Left lung (tissue), 10 donors: ENCODE results near the gene RAVER2. TPM values are rescaled to one million over a fixed set of nuclear protein-coding genes. Genes with fewer than 3 reads are reported as not detected.

Experiments
- ATAC-seq: fragments of 200-7000 bp; cut with Tn5 transposase; one replicate; pipeline ENCODE4 v1.9.1; 2020; ENCODE audit warnings: moderate library complexity
- DNase-seq, 4 donors: peaks; one replicate each; pipeline ENCODE4 v3.0.0-alpha.2; 2013 to 2020
- H3K27ac ChIP-seq, 2 donors: fragments of 200-600 bp; sonication (generic) in 1 of 2; one replicate each; pipeline versions ENCODE4 v1.5.0 to v1.8.0; 2020 to 2021
- H3K27me3 ChIP-seq, 2 donors: fragments of 200-600 bp; sonication (generic) in 1 of 2; one replicate each; pipeline versions ENCODE4 v1.5.0 to v1.8.0; 2020 to 2021
- H3K36me3 ChIP-seq, 2 donors: fragments of 200-600 bp; sonication (generic) in 1 of 2; one replicate each; pipeline versions ENCODE4 v1.5.0 to v1.8.0; 2020 to 2021
- H3K4me1 ChIP-seq, 2 donors: fragments of 200-600 bp; one replicate each; pipeline ENCODE4 v1.8.0; 2021
- H3K4me3 ChIP-seq, 2 donors: fragments of 200-600 bp; sonication (generic) in 1 of 2; one replicate each; pipeline versions ENCODE4 v1.5.0 to v1.8.0; 2020 to 2021; ENCODE audit warnings: mild to moderate bottlenecking in 1 of 2
- H3K9me3 ChIP-seq, 2 donors: fragments of 200-600 bp; sonication (generic) in 1 of 2; one replicate each; pipeline versions ENCODE4 v1.5.0 to v1.8.0; 2020 to 2021
- intact Hi-C, 2 donors: fragments of 100-400 bp; cut with DNase I; formaldehyde crosslinking; loops; one replicate each; pipeline versions ENCODE4 v1.11.2 to v1.14.2; 2022
- polyA plus RNA-seq, 6 donors: library from polyadenylated mRNA; unstranded; fragments of 120-200 nt; gene quantifications; one replicate each; pipeline ENCODE4 v1.2.1, GENCODE V29; 2013; ENCODE audit not compliant: insufficient read length in 6 of 6
- total RNA-seq, 2 donors: library from RNA; stranded (reverse); fragmentation: NEBNext Ultra II Directional; extraction: Animal tissue kit (Norgen Biotek cat#: 25700); gene quantifications; one replicate each; pipeline ENCODE4 v1.2.1, GENCODE V29; 2021
- TF ChIP-seq, protein P1 (sequence below), 2 donors: fragments of 200-600 bp; sonication (generic) in 1 of 2; IDR thresholded peaks; one replicate each; pipeline versions ENCODE4 v1.5.0 to v1.8.0; 2021; ENCODE audit warnings: antibody characterized with exemption in 2 of 2
- donor health status: DM: no; HTN: yes; CAD: no.
- donor health status: DM: no; HTN: no; CAD: no.

The RAVER2 gene
- total and polyA plus RNA-seq, 8 donors = 13.3 to 37.8 (median 32.7) TPM

DNA sequence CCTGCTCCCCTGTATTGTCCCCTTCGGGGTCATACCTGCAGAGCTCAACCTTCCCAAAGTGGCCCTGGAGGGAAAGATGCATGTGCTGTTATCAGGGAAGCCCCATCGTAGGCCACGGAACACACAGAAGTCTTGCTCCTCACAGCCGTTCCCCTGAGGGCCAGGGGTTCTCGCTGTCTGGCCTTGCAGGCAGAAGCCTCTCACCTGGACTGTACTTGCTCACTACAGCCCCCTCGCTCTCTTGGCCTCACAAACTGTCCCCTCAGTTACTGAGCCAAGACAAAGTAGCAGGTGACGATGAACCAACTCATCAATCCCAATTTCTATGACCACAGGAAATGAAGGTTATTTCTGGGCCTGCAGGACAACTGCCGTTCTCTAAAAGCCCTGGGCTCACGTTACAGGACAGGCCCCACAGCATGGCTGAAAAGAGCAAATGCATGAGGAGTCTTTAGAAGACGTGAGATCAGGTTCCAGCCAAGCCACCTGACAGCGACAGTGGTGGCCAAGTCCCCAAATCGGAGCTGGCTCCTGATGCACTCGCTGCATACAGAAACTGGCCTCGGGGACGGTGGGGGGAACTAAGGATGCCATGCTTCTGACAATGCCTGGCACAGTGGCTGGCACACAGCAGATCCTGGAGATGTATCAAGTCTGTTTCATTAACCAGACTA is 95.0 kb downstream of the RAVER2 start:
- no peaks in the 10 kb centered on the region for H3K9me3 ChIP-seq
- H3K4me3 ChIP-seq = no peak overlapping the region
- ATAC-seq (no peak), DNase-seq (no peak)
- H3K36me3 ChIP-seq = peaks cover 0 to 94% of the 10 kb centered on the region in 2 donors
- no peak overlapping the region for H3K27ac ChIP-seq
- no peaks in the 10 kb centered on the region for H3K27me3 ChIP-seq
- no peaks in the 10 kb centered on the region for H3K4me1 ChIP-seq
- TF ChIP-seq, protein P1, sequence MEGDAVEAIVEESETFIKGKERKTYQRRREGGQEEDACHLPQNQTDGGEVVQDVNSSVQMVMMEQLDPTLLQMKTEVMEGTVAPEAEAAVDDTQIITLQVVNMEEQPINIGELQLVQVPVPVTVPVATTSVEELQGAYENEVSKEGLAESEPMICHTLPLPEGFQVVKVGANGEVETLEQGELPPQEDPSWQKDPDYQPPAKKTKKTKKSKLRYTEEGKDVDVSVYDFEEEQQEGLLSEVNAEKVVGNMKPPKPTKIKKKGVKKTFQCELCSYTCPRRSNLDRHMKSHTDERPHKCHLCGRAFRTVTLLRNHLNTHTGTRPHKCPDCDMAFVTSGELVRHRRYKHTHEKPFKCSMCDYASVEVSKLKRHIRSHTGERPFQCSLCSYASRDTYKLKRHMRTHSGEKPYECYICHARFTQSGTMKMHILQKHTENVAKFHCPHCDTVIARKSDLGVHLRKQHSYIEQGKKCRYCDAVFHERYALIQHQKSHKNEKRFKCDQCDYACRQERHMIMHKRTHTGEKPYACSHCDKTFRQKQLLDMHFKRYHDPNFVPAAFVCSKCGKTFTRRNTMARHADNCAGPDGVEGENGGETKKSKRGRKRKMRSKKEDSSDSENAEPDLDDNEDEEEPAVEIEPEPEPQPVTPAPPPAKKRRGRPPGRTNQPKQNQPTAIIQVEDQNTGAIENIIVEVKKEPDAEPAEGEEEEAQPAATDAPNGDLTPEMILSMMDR (IDR thresholded peaks at IDR 0.05) = no peak
- intact Hi-C loops = no loop called here

DNA sequence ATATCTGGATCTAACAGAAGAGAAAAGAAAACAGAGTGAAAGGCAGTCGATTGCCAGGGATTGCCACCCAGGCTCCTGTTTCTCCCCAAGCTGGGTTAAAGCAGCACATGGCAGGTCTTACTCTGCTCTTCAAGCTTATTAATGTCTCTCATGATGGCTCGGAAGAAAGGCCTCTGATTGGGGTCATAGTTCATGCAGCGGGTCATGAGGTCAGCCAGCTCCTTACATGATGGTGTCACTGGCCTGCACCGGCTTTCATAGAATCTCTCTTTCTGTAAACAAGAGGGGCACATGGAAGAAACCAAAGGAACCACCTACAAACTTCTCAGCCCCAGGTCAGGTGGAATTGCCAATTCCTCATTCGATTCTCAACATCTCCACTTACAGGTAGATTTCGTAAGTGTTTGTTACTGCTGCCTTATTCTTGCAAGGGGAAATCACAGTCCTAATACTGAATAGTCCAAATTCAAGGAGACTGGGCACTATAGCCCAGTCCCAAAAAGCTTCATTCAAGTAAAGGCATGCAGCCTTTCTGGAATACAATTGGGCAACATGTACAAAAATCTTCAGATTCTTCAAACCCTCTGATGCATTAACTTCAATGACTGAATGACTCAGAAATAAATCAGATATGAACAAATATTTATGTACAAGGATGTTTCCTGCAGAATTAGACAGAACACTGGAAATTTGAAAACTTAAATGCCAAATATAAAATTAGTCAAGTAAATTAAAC is 96.6 kb downstream of the RAVER2 start:
- no peak overlapping the region for H3K4me3 ChIP-seq

DNA sequence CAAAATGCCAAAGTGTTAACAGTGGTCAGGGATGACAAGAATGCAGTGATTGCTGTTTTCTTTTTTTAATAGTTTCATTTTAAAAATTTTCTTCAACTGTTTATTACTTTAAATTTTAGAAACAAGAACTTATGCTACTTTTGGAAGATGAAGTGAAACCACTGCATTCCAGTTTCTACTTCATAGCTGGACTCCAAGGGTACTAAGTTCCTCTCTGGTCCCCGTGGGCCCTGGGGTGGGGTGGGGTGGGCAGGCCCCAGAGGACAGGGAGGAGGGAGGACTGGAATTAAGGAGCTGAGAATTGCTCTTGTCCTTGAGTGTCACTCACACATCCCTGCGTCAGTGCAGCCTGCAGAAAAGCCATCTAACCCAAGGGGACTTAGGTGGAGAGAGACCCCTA is 97.3 kb downstream of the RAVER2 start:
- Histone ChIP-seq H3K4me3 (no peak overlapping the region), H3K27ac (no peak overlapping the region), H3K27me3 (no peaks in the 10 kb centered on the region), H3K36me3 (peaks cover 0 to 94% of the 10 kb centered on the region in 2 donors), H3K9me3 (no peaks in the 10 kb centered on the region), H3K4me1 (no peaks in the 10 kb centered on the region)
- intact Hi-C loops = no loop called here
- no peak for ATAC-seq
- no peak for DNase-seq
- TF ChIP-seq, protein P1 (IDR thresholded peaks at IDR 0.05) = no peak

More for the DNA sequence above, 96.6 kb downstream of the RAVER2 start:
- no peak overlapping the region for H3K27ac ChIP-seq
- TF ChIP-seq, protein P1 (IDR thresholded peaks at IDR 0.05) = no peak
- ATAC-seq = no peak
- H3K4me1 ChIP-seq = no peaks in the 10 kb centered on the region
- H3K36me3 ChIP-seq = peaks cover 0 to 94% of the 10 kb centered on the region in 2 donors
- intact Hi-C loops = no loop called here
- no peak for DNase-seq
- no peaks in the 10 kb centered on the region for H3K9me3 ChIP-seq
- H3K27me3 ChIP-seq = no peaks in the 10 kb centered on the region

DNA sequence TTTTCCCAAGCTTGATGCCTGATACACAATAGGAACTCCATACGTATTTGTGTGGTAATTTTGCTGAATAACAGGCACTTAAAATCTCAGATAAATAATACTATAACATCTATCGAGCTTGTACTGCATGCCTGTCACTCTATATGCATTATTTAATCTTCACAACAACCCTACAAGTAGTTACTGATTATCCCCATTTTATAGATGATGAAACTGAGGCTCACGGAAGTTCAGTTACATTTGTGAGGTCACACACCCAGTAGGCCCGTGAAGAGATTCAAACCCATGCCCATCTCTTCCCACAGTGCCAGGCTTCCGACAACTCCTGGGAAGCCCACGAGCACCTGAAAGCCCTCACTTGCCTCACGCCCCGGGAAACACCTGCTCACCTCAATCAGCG is 98.8 kb downstream of the RAVER2 start:
- ATAC-seq (no peak), DNase-seq (no peak)
- Histone ChIP-seq H3K9me3 (no peaks in the 10 kb centered on the region), H3K27me3 (no peaks in the 10 kb centered on the region), H3K27ac (no peak overlapping the region), H3K36me3 (peaks cover 0 to 94% of the 10 kb centered on the region in 2 donors), H3K4me1 (no peaks in the 10 kb centered on the region), H3K4me3 (no peak overlapping the region)
- intact Hi-C loops = no loop called here
- TF ChIP-seq, protein P1 (IDR thresholded peaks at IDR 0.05) = no peak

DNA sequence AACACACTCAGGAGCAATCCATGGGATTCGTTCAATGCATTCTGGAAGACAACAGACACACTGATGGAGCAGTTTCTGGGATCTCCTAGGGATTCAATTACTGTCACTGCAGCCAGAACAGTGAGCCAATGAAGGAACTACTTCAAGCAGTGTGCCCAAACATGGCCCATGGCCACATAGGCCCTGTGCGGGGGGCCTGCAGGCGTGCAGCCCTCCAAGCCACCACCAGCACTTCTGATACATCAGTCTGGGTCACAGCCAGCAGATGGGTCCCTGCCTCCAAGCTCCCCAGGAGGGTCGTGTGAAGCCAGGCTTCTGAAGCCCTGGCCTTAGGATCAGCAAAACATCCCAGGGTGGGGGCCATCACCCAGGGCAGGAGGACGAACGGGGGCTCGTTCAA is 99.3 kb downstream of the RAVER2 start:
- no peaks in the 10 kb centered on the region for H3K9me3 ChIP-seq
- DNase-seq (no peak), ATAC-seq (no peak)
- no peaks in the 10 kb centered on the region for H3K27me3 ChIP-seq
- H3K4me1 ChIP-seq = no peaks in the 10 kb centered on the region
- H3K36me3 ChIP-seq = peaks cover 0 to 94% of the 10 kb centered on the region in 2 donors
- intact Hi-C loops = no loop called here
- no peak overlapping the region for H3K27ac ChIP-seq
- TF ChIP-seq, protein P1 (IDR thresholded peaks at IDR 0.05) = no peak
- no peak overlapping the region for H3K4me3 ChIP-seq
